Measurements from ENCODE around the gene DMRTA2. TPM values are rescaled to one million over a fixed set of nuclear protein-coding genes. Genes with fewer than 3 reads are reported as not detected.

The DMRTA2 gene
- total RNA-seq, 2 experiments from 2014 or later = not detected

DNA sequence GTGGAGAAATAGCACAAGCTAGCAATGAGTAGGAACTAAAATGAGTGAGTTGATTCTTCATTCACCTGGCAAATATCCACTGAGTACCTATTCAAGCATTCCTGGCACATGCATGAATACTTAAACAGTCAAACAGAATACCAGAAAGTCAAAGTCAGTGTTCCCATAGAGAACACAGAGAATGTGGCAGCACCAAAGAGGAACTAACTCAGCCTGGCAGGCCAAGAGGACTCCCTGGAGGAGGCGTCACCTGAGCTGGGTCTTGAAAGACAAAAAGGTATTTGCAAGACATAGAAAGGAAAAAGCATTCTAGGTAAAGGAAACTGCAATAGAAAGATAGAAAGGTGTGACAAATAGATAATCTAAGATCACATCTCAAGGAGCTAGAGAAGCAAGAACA lies 49.7 kb downstream of the DMRTA2 start:
- intact Hi-C loops (cut with DNase I, micrococcal nuclease) = no loop called here
- no peaks in the 10 kb centered on the region for H3K4me1 Mint-ChIP-seq (ENCODE audit: low read depth)
- TF ChIP-seq, protein P1, sequence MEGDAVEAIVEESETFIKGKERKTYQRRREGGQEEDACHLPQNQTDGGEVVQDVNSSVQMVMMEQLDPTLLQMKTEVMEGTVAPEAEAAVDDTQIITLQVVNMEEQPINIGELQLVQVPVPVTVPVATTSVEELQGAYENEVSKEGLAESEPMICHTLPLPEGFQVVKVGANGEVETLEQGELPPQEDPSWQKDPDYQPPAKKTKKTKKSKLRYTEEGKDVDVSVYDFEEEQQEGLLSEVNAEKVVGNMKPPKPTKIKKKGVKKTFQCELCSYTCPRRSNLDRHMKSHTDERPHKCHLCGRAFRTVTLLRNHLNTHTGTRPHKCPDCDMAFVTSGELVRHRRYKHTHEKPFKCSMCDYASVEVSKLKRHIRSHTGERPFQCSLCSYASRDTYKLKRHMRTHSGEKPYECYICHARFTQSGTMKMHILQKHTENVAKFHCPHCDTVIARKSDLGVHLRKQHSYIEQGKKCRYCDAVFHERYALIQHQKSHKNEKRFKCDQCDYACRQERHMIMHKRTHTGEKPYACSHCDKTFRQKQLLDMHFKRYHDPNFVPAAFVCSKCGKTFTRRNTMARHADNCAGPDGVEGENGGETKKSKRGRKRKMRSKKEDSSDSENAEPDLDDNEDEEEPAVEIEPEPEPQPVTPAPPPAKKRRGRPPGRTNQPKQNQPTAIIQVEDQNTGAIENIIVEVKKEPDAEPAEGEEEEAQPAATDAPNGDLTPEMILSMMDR (IDR thresholded peaks at IDR 0.05) = no peak
- Histone ChIP-seq H3K4me3 (ENCODE audit: low read length) (no peak overlapping the region), H3K27me3 (ENCODE audit: control insufficient read depth in 1 of 2, insufficient read depth in 2 of 2, low read length in 2 of 2) (peaks cover 14 to 17% of the 10 kb centered on the region in 2 experiments), H3K27ac (ENCODE audit: low read depth in 1 of 2, low read length in 2 of 2) (no peak overlapping the region), H3K4me1 (ENCODE audit: insufficient read depth, low read length) (peaks cover under 1% of the 10 kb centered on the region), H3K36me3 (ENCODE audit: insufficient read depth, low read length) (no peaks in the 10 kb centered on the region), H3K9me3 (ENCODE audit: control insufficient read depth in 1 of 2, insufficient read depth in 1 of 2, low read length in 2 of 2) (no peaks in the 10 kb centered on the region)
- H3K27ac Mint-ChIP-seq = no peak overlapping the region
- ChIA-PET CTCF (no interaction called here), POLR2A (no interaction called here)
- no peaks in the 10 kb centered on the region for H3K9me3 Mint-ChIP-seq
- ATAC-seq (ENCODE audit: poor library complexity) (no peak), DNase-seq (no peak)
- no peak overlapping the region for H3K4me3 Mint-ChIP-seq
- no peaks in the 10 kb centered on the region for H3K36me3 Mint-ChIP-seq (ENCODE audit: low read depth)
- H3K27me3 Mint-ChIP-seq = peaks cover 42% of the 10 kb centered on the region

DNA sequence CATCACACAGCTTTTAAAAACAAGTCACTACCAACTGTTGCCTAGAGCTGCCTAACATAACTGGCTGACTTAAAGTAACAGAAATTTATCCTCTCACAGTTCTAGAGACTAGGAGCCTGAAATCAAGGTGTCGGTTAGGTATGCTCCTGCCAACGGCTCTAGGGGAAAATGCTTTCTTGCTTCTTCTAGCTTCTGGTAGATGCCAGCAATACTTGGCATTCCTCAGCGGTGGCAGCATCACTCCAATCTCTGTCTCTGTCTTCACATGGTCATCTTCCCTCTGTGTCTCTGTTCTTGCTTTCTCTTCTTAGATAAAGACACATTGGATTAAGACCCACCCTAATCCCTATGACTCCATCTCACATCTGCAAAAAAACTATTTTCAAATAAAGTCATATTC lies 51.5 kb downstream of the DMRTA2 start:
- H3K9me3 ChIP-seq (ENCODE audit: control insufficient read depth in 1 of 2, insufficient read depth in 1 of 2, low read length in 2 of 2) = peaks cover 0 to 4% of the 10 kb centered on the region in 2 experiments
- peaks cover 18 to 22% of the 10 kb centered on the region in 2 experiments for H3K27me3 ChIP-seq (ENCODE audit: control insufficient read depth in 1 of 2, insufficient read depth in 2 of 2, low read length in 2 of 2)
- peaks cover 6% of the 10 kb centered on the region for H3K4me1 ChIP-seq (ENCODE audit: insufficient read depth, low read length)
- Mint-ChIP-seq H3K27me3 (peaks cover 51% of the 10 kb centered on the region), H3K9me3 (no peaks in the 10 kb centered on the region), H3K4me3 (no peak overlapping the region), H3K27ac (no peak overlapping the region), H3K36me3 (ENCODE audit: low read depth) (no peaks in the 10 kb centered on the region), H3K4me1 (ENCODE audit: low read depth) (no peaks in the 10 kb centered on the region)
- no peak for ATAC-seq (ENCODE audit: poor library complexity)
- H3K4me3 ChIP-seq (ENCODE audit: low read length) = no peak overlapping the region
- DNase-seq = no peak
- POLR2A ChIA-PET = no interaction called here
- TF ChIP-seq, protein P1 (IDR thresholded peaks at IDR 0.05) = no peak
- CTCF ChIA-PET = no interaction called here
- intact Hi-C loops (cut with DNase I, micrococcal nuclease) = no loop called here
- no peak overlapping the region for H3K27ac ChIP-seq (ENCODE audit: low read depth in 1 of 2, low read length in 2 of 2)
- H3K36me3 ChIP-seq (ENCODE audit: insufficient read depth, low read length) = no peaks in the 10 kb centered on the region

DNA sequence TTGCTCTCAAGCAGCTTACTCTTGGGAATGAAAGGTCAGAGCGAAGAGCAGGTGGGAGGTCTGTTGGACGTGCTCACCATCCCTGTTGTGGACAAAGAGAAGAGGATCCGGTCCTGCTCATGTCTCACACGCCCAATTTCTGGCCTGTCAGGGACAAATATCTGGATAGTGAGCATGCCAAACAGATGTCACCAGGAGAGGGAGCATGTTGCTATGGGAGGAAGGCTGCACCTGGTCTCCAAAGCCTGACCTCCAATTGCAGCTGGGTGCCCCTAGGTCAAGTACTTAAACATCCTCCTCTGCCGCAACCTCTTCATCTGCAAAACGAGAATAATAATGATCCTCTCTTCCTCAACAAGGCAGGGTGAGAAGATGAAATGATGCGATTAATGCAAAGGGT lies 53.4 kb downstream of the DMRTA2 start:
- H3K27ac Mint-ChIP-seq = no peak overlapping the region
- H3K36me3 Mint-ChIP-seq (ENCODE audit: low read depth) = no peaks in the 10 kb centered on the region
- CTCF ChIA-PET = no interaction called here
- intact Hi-C loops (cut with DNase I, micrococcal nuclease) = loop anchor here in 1 of 2 experiments (2.0 kb wide), 1 partner anchor 335 kb away; no protein-coding TSS in a partner anchor
- H3K4me1 Mint-ChIP-seq (ENCODE audit: low read depth) = no peaks in the 10 kb centered on the region
- POLR2A ChIA-PET = no interaction called here
- Histone ChIP-seq H3K36me3 (ENCODE audit: insufficient read depth, low read length) (no peaks in the 10 kb centered on the region), H3K27me3 (ENCODE audit: control insufficient read depth in 1 of 2, insufficient read depth in 2 of 2, low read length in 2 of 2) (peaks cover 22 to 26% of the 10 kb centered on the region in 2 experiments), H3K4me1 (ENCODE audit: insufficient read depth, low read length) (peaks cover 6% of the 10 kb centered on the region), H3K27ac (ENCODE audit: low read depth in 1 of 2, low read length in 2 of 2) (no peak overlapping the region), H3K4me3 (ENCODE audit: low read length) (no peak overlapping the region), H3K9me3 (ENCODE audit: control insufficient read depth in 1 of 2, insufficient read depth in 1 of 2, low read length in 2 of 2) (peaks cover 0 to 4% of the 10 kb centered on the region in 2 experiments)
- ATAC-seq (ENCODE audit: poor library complexity) (no peak), DNase-seq (no peak)
- TF ChIP-seq, protein P1 (IDR thresholded peaks at IDR 0.05) = no peak
- no peaks in the 10 kb centered on the region for H3K9me3 Mint-ChIP-seq
- H3K27me3 Mint-ChIP-seq = peaks cover 58% of the 10 kb centered on the region
- H3K4me3 Mint-ChIP-seq = no peak overlapping the region

All from CD4-positive, alpha-beta T cell (primary cell).